ENCODE results near the gene PLXNA4.

GRCh38 chr7:132309102-132309805, 267.0 kb downstream of the PLXNA4 start:
- TF ChIP-seq POLR2A (IDR thresholded peaks at IDR 0.05; ENCODE audit: low read depth, low read length) (no peak), TAF1 (IDR thresholded peaks at IDR 0.05; ENCODE audit: low read depth, low read length) (no peak), POLR2AphosphoS5 (IDR thresholded peaks at IDR 0.05; ENCODE audit: low read depth, low read length) (no peak), SPI1 (IDR thresholded peaks at IDR 0.05; ENCODE audit: low read depth, low read length) (no peak)
